Activated CD8-positive, alpha-beta memory T cell treated with anti-CD3 and anti-CD28 coated beads for 48 hours (primary cell): ENCODE measurements around the gene KIF7.

ENCODE experiments used
- DNase-seq, 3 experiments: peaks; one replicate each; pipeline ENCODE4 v3.0.0-alpha.2; 2020; ENCODE audit warnings: low read depth in 2 of 3, low spot score in 2 of 3

Gene KIF7

GRCh38 chr15:89669309-89669865, 14.1 kb upstream of the KIF7 start:
- DNase-seq: no peak

GRCh38 chr15:89668171-89668570, 12.9 kb upstream of the KIF7 start:
- DNase-seq: no peak

- no peak for DNase-seq
These were observed 12.4 kb upstream of the KIF7 start for GRCh38 chr15:89667706-89667960.

GRCh38 chr15:89666858-89667705, 11.8 kb upstream of the KIF7 start:
- DNase-seq: no peak

GRCh38 chr15:89666184-89666857, 11.1 kb upstream of the KIF7 start:
- DNase-seq: no peak

- DNase-seq: no peak
These were observed 10.3 kb upstream of the KIF7 start for GRCh38 chr15:89665449-89666181.

- no peak for DNase-seq
These were observed 9.4 kb upstream of the KIF7 start for GRCh38 chr15:89664441-89665350.

- no peak for DNase-seq
These were observed 7.8 kb upstream of the KIF7 start for GRCh38 chr15:89662893-89663626.

GRCh38 chr15:89660556-89660955, 5.3 kb upstream of the KIF7 start:
- DNase-seq: no peak

GRCh38 chr15:89659295-89659694, 4.0 kb upstream of the KIF7 start:
- DNase-seq: no peak

GRCh38 chr15:89657686-89658200, 2.5 kb upstream of the KIF7 start:
- DNase-seq: no peak

- DNase-seq: no peak
These were observed 999 bp upstream of the KIF7 start for GRCh38 chr15:89656116-89656815.

- no peak for DNase-seq
These were observed 936 bp downstream of the KIF7 start for GRCh38 chr15:89654301-89654761.

GRCh38 chr15:89653578-89653977, 1.7 kb downstream of the KIF7 start:
- DNase-seq: no peak

GRCh38 chr15:89652666-89653065, 2.6 kb downstream of the KIF7 start:
- DNase-seq: no peak

GRCh38 chr15:89652131-89652530, 3.1 kb downstream of the KIF7 start:
- DNase-seq: no peak

- DNase-seq: no peak
These were observed 5.6 kb downstream of the KIF7 start for GRCh38 chr15:89649716-89650115.

- no peak for DNase-seq
These were observed 6.1 kb downstream of the KIF7 start for GRCh38 chr15:89649013-89649625.
